Urothelium cell line (cell line): ENCODE data around the gene ZNF316.
"Not testable (repeated sequence)": the region's sequence is repeated elsewhere in the genome, so short reads cannot be mapped to it uniquely, and the experiment has no call there.

Experiments
- DNase-seq: peaks from one replicate; pipeline ENCODE4 v3.0.0; 2011; ENCODE audit warnings: low spot score, mixed read lengths
- FAIRE-seq: peaks from 2 replicates; lab custom pipeline; 2011; peaks lifted over from hg19 to GRCh38; lab: Jason Lieb, UNC

The ZNF316 gene

DNA sequence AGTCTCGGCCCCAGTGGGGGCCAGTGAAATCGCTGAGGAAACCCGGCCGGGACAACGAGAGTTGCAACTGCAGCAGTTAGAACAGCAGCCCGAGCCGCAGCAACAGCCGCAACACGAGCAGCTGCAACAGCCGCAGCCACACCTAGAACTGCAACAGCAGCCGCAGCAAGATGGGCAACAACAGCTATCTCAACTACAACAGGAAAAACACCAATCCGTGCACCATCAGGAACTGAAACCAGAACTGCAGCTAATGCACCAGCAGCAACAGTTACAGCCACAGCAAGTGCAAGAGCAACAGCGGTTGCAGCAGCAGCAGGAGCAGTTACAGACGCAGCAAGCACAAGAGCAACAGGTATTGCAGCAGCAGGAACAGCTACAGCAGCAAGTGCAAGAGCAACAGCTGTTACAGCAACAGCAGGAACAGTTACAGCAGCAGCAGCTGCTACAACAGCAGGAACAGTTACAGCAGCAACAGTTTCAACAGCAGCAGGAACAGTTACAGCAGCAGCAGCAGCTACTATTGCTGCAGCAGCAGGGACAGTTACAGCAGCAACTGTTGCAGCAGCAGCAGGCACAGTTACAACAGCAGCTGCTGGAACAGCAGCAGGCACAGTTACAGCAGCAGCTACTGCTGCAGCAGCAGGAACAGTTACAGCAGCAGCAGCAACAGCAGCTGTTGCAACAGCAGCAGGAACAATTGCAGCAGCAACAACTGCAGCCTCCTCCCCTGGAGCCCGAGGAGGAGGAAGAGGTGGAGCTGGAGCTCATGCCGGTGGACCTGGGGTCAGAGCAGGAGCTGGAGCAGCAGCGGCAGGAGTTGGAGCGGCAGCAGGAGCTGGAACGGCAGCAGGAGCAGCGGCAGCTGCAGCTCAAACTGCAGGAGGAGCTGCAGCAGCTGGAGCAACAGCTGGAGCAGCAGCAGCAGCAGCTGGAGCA, 15.7 kb upstream of the ZNF316 start:
- peak; percentile 97 for FAIRE-seq
- no peak for DNase-seq

DNA sequence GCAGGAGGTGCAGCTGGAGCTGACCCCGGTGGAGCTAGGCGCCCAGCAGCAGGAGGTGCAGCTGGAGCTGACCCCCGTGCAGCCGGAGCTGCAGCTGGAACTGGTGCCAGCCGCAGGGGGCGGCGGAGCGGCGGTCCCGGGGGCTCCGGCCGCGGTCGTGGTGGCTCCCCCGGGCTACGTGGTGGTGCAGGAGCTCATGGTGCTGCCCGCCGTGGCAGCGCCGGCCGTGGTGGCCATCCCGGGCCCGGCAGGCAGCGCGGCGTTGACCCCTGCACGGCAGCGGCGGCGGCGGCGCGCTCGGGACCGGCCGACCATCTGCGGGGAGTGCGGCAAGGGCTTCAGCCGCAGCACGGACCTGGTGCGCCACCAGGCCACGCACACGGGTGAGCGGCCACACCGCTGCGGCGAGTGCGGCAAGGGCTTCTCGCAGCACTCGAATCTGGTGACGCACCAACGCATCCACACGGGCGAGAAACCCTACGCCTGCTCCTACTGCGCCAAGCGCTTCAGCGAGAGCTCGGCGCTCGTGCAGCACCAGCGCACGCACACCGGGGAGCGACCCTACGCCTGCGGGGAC, 14.9 kb upstream of the ZNF316 start:
- no peak for FAIRE-seq
- DNase-seq = no peak

DNA sequence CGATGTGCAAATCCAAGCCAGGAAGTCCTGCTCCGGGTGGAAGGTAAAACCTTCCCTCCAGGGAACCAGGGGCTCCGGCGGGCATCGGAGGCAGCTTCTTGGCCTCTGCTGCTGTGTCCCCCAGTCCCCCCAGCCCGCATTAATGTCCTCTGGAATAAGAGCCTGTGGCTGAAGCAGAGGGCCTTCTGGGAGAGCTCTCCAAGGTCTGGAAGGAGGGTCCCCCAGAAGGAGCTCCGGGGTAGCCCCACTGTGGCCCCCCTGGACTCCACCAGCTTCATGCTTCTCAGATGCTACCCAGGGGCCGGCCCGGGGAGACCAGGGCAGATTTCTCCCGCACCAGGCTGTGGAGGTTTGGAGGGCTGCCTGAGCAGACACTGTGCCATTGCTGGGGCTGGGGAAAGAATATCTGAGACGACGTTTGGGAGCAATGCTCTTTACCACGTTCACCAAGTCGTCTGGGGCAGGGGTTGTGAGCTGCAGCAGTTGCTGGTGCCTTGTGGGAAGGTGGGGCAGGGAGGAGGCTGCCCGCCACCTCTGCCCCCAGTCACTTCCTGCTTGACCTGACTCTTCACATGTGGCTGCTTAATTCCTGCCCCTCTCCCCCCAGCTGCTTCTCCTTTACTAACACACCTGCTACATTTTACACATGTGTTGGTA, 13.4 kb upstream of the ZNF316 start:
- peak; percentile 65 for FAIRE-seq

DNA sequence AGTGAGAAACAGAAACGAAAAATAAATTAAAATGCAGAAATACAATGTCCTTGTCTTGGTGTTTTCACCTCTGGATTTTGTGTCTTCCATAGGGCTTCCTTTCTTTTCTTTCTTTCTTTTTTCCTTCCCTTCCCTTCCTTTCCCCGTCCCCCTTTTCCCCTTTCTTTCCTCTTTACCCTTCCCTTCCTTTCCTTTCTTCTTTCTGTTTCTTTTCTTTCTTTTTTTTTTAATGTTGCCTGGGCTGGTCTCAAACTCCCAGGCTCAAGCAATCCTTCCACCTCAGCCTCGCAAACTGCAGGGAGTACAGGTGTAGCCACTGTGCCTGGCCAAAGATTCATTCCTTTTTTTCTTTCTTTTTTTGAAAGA, 12.9 kb upstream of the ZNF316 start:
- DNase-seq = no peak
- FAIRE-seq = peak; percentile 52

More for the DNA sequence above, 13.4 kb upstream of the ZNF316 start:
- DNase-seq = no peak

DNA sequence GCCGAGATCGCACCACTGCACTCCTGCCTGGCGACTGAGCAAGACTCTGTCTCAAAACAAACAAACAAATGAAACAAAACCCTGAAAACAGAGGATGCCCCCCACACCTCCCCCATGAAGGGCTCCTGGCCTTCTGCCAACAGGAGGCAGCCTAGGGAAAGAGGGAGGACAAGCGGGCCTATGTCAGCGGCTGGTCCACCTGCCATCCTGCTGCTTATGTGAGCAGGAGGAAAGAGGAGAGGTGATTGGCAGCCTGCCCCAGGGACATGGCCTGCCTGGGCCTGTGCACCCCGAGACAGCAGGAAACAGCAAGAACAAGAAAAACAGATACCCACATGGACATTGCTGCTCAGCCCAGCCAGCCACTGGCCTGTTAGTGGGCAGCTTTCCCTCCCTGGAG, 9.1 kb upstream of the ZNF316 start:
- peak; percentile 42 for FAIRE-seq

DNA sequence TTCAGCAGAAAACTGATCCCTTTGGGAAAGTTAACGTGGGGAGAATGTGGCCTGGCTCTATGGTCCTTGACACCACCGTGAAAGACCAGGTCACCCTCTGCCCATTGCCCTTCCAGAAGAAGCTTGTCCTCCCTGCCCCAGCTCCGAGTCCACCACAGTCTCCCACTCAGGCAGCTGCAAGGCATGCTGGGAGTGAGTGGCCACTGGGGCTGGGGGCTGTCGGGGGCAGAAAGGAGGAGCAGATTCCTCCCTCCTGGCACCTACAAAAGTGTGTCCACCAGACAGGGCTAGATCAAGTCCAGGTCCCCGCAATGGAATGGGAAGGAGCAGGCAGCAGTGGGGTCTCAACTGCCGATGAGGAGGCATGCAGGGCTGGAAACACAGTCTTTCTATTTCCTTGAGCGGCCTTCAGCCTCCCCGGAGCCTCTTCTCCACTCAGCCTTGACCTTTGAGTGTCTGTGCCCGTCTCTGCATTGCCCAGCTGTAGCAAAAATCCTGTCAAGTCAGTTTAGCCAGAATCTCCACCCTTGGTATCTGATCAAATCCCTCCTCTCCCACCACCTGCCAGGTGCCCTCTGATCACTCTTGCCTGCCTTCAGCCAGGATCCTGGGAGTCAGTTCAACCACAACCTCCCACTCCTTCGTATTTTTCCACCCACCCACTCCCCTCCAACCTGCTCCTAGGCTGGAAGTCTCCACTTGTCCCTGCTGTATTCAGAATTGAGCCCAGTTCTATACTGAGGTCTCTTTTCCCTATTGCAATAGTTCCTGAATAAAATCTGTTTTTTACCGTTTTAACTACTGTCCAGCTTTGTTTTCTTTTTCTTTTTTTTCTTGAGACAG, 6.9 kb upstream of the ZNF316 start:
- DNase-seq (no peak), FAIRE-seq (peak; percentile 98)

More for the DNA sequence above, 9.1 kb upstream of the ZNF316 start:
- no peak for DNase-seq

DNA sequence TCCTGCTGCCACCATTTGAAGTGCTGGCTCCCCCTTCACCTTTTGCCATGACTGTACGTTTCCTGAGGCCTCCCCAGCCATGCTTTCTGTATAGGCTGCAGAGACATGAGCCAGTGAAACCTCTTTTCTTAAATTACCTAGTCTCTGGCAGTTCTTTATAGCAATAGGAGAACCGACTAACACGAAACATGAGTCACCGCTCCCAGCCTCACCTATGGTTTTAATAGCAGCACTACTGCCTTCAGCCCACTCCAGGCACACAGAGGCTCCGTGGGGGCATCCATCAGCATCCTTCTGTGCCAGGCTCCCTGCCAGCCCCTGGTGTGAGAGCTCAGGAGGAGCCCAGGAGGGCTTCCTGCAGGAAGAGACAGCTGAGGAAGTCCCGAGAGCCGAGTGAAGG, 5.5 kb upstream of the ZNF316 start:
- FAIRE-seq = peak; percentile 46

DNA sequence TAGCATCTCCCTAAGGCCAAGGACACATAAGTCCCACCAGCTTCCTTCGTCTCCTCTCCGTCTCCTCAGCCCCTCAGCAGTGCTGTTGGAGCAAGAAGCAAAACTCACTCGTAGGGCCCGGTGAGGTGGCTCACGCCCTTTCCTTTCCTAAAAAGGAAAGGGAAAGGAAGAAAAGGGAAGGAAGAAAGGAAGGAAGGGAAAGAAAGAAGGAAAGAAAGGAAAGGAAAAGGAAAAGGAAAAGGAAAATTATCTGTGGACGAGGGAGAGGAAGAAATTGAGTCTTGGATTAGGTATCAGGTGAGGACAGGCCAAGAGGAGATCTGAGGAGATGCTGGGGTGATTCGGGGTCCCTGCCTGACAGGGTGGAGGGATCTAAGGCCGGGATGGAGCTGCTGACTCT, 3.1 kb upstream of the ZNF316 start:
- DNase-seq (no peak), FAIRE-seq (peak; percentile 81)

More for the DNA sequence above, 5.5 kb upstream of the ZNF316 start:
- no peak for DNase-seq

DNA sequence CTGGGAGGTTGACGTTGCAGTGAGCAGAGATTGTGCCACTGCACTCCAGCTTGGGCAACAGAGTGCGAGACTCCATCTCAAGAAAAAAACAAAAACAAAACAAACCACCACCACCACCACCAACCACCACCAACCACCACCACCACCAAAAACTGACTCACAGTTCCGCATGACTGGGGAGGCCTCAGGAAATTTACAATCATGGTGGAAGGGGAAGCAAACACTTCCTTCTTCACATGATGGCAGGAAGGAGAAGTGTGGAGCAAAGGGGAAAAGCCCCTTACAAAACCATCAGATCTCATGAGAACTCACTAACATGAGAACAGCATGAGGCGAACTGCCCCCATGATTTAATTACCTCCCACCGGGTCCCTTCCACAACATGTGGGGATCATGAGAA, 2.1 kb upstream of the ZNF316 start:
- FAIRE-seq = peak; percentile 78
- DNase-seq = not testable (repeated sequence)

DNA sequence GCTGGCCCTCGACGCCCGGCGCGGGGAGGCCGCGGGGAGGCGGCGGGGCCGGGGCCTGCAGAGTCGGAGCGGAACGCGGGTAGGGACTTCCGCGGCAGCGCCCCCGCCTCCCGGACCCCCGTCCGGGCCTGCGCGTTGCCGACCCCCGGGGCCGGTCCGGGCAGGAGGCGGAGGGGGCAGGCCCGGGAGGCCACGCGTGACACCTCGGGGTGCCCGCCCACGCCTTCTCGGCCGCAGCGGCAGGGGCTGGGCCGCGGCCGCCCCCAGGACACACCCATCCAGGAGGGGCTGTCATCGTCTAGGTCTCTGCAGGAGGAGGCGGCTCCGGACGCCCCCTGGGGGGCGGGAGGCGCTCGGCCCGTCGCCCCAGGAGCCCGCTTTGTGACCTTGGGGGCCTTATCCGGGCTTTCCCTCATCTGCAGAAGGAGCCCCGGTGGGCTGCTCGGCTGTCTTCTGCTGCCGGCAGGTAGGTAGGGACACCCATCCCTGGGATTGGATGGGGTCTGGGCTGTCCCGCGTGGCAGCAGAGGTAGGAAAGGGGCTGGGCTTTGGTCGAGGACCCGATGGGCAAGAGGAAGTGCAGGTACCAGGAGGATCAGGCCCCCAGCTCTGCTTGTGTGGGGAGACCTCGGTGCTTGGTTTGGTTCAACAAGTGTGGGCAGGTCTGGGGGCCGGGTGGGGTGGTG, 569 bp downstream of the ZNF316 start:
- FAIRE-seq = peak; percentile 85

DNA sequence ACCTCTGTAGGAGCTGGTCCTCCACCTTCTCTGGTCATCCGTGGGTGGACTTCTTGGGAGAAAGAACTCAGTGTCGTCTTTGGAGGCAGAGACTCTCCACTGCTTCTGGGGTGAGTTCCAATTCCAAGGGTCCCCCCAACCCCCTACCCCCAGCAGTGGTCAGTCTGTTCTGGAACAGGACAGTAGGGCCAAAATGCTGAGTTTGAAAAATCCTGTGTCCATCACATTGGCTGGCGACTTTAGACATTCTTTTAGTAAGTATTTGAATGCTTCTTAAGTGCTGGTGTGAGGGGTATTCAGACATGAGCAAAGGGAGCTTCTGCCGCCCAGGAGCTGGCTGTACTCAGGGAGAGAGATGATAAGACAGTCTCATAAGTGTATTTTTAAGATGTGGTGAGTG, 1.9 kb downstream of the ZNF316 start:
- no peak for DNase-seq
- FAIRE-seq = peak; percentile 50

More for the DNA sequence above, 569 bp downstream of the ZNF316 start:
- DNase-seq = peak; percentile 92

DNA sequence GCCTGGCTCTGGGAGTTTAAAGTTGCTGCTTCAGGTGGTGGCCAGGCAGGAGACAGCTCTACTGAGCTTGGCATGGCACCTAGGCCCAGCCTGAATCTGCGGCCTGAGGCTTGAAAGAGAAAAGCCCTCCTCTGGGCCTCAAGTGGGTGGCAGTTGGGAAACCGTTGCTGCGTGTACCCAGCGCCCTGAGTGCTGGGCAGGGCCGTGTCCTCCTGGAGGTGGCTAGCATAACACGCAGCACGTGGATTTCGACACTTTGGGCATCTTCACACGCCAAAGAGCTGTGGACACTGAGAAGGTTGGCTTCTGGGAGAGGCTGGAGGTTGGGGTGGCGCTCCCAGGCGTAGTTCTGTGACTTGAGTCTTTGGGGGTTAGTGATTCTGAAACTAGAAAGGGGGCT, 2.5 kb downstream of the ZNF316 start:
- FAIRE-seq (no peak), DNase-seq (no peak)

DNA sequence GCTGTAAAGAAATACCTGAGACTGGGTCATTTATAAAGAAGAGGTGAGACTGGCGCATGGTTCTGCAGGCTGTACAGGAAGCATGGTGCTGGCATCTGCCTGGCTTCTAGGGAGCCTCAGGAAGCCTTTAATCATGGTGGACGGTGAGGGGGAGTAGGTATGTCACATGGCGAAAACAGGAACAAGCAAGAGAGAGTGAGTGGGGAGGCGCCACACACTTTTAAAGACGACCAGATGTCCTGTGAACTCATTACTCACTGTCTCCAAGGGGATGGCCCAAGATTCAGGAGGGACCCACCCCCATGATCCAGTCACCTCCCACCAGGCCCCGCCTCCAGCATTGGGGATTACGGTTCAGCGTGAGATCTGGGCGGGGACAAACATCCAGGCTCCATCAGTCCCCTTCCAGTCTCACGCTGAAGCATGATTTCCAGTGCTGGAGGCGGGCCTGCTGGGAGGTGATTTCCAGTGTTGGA, 3.2 kb downstream of the ZNF316 start:
- no peak for DNase-seq
- FAIRE-seq = peak; percentile 83

DNA sequence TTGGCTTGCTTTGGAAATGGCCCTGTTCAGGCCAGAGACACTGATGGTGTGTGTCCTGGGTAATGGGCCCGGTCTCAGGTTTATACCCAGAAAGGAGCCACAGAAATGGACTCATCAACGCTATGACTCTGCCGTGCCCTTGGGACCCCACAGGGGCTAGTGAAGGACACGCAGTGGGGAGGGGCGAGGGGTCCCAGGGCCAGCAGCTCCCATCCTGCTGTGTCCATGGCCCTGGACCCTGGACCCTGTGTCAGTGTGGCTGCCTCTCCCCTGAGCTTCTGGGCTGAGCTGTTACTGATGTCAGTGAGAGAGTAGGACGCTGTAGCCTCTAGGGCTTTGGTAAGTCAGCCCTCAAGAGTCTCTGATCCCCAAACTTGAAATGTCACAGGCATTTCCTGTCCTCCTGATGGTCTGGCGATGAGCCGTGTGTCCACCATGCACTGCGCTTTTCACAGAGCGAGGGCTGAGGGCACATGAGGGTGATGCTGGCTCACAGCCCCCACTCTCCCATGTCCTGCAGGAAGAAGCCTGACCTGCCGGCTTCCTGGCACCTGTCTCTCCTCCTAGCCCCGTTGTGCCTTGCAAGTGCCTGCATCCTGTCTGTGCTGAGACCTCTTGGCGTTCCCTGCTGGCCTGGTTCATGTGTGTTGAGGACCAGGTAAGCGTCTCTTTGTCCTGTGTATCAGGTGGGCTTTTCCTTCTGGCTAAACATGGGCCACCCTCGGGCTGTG, 4.4 kb downstream of the ZNF316 start:
- DNase-seq (no peak), FAIRE-seq (peak; percentile 62)

DNA sequence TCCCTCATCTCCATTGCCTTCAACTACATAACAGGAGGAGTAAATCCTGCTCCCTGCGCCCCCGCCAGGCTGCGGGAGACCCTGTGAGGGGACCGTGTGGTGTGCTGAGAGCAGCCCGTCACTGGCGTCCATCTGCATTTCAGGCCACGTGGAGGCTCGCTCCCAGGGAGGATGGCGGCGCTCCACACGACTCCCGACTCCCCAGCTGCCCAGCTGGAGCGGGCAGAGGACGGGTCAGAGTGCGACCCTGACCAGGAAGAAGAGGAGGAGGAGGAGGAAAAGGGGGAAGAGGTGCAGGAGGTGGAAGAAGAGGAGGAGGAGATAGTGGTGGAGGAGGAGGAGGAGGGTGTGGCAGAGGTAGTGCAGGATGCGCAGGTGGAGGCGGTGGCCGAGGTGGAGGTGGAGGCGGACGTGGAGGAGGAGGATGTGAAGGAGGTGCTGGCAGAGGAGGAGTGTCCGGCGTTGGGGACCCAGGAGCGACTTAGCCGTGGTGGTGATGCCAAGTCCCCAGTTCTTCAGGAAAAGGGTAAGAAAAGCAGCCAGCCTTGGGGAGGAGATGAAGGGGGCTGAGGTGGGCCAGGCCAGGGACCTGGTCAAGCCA, 5.2 kb downstream of the ZNF316 start:
- DNase-seq = no peak

DNA sequence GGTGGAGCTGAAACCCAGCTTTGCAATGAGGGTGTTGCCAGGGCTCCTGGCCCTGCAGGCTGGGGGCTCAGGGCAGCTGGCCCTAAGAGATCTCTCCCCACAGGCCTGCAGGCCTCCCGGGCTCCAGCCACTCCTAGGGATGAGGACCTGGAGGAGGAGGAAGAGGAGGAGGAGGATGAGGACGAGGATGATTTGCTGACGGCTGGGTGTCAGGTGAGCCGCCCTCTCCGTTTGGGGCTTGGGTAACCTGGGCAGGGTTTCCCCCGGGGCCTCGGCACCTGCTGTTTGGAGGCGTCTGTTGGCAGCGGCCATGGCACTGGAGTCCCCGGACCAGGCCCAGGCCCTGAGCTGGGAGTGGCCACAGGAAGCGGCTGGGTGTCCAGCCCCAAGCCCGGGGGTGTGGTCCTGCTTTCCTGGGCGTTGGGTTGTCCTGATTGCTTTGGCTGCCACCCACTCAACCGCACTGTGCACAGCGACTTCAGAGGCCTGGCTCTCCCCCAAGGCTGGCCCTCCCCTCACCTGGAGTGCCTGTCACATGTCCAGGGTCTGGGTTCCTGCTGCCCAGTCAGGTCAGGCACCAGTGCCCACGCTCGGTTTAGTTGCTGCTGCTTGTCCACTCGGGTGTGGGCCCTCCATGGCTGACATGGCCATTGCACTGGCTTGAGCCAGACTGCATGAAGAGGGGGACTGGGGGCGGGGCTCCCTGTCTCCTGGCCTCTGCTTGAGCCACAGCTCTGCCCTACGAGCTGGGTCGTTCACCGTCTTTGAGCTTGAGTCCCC, 5.9 kb downstream of the ZNF316 start:
- FAIRE-seq (peak; percentile 81), DNase-seq (no peak)

More for the DNA sequence above, 5.2 kb downstream of the ZNF316 start:
- FAIRE-seq = peak; percentile 96

DNA sequence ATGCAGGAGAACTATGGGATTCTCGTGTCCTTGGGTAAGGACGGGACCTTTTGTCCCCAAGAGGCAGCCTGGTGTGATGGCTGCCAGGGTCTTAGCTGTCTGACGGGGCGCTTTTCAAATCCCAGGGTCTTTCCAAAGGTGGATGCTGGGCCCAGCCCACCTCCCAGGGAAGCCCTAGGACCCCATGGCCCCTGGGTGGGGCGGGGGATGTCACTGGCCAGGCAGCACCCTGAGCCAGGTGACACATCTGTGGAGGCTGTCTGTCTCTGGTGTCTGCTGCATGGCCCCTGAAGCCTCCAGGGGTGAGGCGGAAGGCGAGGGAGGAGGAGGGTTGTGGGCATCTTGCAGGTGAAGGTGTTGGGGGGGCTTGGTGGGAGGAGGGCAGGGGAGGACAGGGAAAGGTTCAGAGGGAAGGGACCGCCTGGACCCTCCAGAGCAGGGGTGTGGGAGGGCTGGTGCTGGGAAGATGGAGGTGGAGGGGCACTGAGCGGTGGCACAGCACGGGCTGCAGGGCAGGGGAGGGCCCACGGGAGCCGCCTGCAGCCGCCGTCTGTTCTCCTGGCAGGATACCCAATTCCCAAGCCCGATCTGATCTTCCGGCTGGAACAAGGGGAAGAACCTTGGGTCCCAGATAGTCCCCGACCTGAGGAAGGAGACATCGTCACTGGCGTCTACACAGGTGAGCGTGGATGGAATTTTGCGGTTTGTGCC, 7.0 kb downstream of the ZNF316 start:
- DNase-seq (no peak), FAIRE-seq (peak; percentile 63)

DNA sequence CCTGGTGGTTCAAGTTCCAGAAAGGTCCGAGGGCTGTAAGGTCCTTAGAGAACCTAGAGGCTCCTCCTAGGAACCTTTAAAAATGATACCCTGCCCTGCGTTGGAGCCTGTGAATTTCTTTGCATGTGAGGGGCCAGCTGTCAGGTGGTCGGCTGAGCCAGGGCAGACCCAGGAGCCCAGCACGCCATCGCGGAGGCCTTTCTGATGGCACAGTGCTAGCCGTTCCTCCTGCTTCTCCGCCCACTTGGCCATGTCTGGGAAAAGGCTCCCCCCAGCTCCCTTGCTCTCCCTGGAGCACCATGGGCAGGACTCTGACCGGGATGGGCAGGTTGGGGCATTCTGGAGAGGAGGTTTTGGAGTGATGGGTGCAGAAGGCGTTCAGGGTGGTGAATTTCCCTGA, 7.6 kb downstream of the ZNF316 start:
- DNase-seq (no peak), FAIRE-seq (no peak)
